Islet of Langerhans (tissue), 1 donor: ENCODE measurements around the gene PSME3IP1.
"Not testable (repeated sequence)": the region's sequence is repeated elsewhere in the genome, so short reads cannot be mapped to it uniquely, and the experiment has no call there.

Experiments
- FAIRE-seq: peaks from one replicate; lab custom pipeline; 2011; peaks lifted over from hg19 to GRCh38; lab: Jason Lieb, UNC

PSME3IP1 gene

DNA sequence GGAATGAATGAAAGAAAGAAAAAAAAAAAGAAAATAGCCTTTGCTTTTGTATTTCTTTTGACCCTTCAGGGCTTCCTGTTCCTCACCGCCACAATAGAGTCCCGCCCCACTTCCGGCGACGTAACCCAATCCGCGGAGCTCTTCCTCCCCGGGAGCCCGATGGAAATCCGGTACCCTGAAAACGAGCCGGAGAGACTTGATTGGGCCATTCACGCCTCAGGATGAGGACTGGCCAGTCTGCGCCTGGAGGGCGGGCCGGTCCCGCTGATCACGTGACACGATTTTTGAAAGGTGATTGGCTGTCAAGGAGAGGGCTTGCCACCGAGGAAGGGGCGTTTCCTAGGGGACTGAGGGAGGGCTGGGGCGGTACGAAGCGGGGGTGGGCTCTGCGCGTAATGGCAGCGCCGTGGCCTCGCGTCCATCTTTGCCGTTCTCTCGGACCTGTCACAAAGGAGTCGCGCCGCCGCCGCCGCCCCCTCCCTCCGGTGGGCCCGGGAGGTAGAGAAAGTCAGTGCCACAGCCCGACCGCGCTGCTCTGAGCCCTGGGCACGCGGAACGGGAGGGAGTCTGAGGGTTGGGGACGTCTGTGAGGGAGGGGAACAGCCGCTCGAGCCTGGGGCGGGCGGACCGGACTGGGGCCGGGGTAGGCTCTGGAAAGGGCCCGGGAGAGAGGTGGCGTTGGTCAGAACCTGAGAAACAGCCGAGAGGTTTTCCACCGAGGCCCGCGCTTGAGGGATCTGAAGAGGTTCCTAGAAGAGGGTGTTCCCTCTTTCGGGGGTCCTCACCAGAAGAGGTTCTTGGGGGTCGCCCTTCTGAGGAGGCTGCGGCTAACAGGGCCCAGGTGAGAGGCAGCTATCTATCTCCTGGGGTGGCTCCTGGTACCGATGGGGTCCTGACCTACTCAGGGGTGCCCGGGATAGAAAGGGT lies at the start of gene PSME3IP1, which contains the start of gene RSPRY1:
TSS of gene PSME3IP1 (minus strand) at position 95 of the 927 bp plus-strand sequence. CDS start 12,185 bp downstream, outside the sequence.
TSS of gene RSPRY1 (plus strand) at position 385 of the 927 bp plus-strand sequence. CDS start 18,330 bp downstream, outside the sequence.
- FAIRE-seq = peak; percentile 56

GRCh38 chr16:57235128-57236021 lies 49.5 kb upstream of the PSME3IP1 start:
- FAIRE-seq = peak; percentile 78

- no peak for FAIRE-seq
Observed at GRCh38 chr16:57234707-57235092, 48.9 kb upstream of the PSME3IP1 start.

GRCh38 chr16:57233944-57234706 lies 48.3 kb upstream of the PSME3IP1 start:
- FAIRE-seq = no peak

- no peak for FAIRE-seq
Observed at GRCh38 chr16:57231821-57232350, 46.0 kb upstream of the PSME3IP1 start.

GRCh38 chr16:57229079-57229478 lies 43.2 kb upstream of the PSME3IP1 start:
- FAIRE-seq = no peak

GRCh38 chr16:57226701-57227621 lies 41.1 kb upstream of the PSME3IP1 start:
- FAIRE-seq = no peak

GRCh38 chr16:57225978-57226377 lies 40.1 kb upstream of the PSME3IP1 start:
- FAIRE-seq = no peak

- no peak for FAIRE-seq
Observed at GRCh38 chr16:57224651-57225335, 39.0 kb upstream of the PSME3IP1 start.

DNA sequence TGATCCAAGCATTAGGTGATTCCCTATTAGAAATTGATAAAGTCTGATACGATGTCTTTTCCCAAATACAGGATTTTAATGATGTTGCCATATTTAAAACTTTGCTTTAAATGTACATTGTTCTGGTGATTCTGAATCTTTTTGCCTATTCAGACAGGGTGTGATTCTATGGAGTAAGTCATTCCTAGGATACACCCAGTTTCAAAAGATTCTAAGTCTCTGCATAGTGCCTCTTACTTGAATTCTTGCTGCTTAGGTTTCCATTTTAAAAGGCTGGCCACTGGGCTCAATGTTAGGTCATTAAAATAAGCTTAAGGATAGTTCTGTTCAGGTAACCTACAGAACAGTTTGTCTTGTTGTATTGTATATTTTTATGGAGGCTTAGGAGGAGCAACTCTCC lies 37.2 kb upstream of the PSME3IP1 start:
- FAIRE-seq = no peak

- no peak for FAIRE-seq
Observed at GRCh38 chr16:57216968-57217367, 31.1 kb upstream of the PSME3IP1 start.

DNA sequence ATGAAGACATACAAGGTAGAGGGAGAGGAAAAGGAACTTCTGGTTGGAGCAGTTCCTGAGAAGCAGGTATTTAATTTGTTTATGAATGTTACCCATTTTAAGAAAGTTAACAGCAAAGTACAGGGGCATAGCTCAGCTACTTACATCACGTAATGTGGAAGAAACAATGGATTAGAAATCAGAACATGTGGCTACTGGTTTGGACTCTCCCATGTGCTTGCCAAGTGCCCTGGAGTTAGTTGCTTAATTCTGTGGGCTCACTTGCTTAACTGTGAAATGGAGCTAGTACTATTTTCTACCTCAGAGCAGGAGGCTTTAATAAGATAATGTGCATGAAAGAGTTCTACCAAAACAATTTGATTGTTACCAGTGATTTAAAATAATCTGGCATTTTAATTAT lies 27.6 kb upstream of the PSME3IP1 start:
- no peak for FAIRE-seq

DNA sequence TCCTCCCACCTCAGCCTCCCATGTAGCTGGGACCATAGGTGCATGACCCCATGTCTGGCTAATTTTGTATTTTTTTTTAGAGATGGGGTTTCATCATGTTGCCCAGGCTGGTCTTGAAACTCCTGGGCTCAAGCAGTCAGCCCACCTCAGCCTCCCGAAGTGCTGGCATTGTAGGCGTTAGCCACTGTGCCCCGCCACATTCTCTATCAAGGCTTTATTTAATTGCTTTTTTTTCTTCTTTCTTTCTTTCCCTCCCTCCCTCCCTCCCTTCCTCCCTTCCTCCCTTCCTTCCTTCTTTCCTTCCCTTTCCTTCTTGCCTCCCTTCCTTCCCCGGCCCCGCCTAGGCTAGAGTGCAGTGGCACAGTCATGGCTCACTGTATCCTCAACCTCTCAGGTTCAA lies 23.9 kb upstream of the PSME3IP1 start:
- no peak for FAIRE-seq

GRCh38 chr16:57208926-57209325 lies 23.1 kb upstream of the PSME3IP1 start:
- FAIRE-seq = no peak

- FAIRE-seq = no peak
Observed at GRCh38 chr16:57204675-57205074, 18.8 kb upstream of the PSME3IP1 start.

GRCh38 chr16:57203451-57203850 lies 17.6 kb upstream of the PSME3IP1 start:
- no peak for FAIRE-seq

- FAIRE-seq = no peak
Observed at GRCh38 chr16:57202095-57202886, 16.5 kb upstream of the PSME3IP1 start.

DNA sequence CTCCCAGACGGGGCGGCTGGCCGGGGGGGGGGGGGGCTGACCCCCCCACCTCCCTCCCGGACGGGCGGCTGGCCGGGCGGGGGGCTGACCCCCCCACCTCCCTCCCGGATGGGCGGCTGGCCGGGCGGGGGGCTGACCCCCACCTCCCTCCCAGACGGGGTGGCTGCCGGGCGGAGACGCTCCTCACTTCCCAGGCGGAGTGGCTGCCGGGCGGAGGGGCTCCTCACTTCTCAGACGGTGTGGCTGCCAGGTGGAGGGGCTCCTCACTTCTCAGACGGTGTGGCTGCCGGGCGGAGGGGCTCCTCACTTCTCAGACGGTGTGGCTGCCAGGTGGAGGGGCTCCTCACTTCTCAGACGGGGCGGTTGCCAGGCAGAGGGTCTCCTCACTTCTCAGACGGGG lies 15.1 kb upstream of the PSME3IP1 start:
- not testable (repeated sequence) for FAIRE-seq

DNA sequence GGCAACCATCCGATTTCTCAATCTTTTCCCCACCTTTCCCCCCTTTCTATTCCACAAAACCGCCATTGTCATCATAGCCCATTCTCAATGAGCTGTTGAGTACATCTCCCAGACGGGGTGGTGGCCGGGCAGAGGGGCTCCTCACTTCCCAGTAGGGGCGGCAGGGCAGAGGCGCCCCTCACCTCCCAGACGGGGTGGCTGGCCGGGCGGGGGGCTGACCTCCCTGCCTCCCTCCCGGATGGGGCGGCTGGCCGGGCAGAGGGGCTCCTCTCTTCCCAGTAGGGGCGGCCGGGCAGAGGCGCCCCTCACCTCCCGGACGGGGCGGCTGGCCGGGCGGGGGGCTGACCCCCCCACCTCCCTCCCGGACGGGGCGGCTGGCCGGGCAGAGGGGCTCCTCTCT lies 14.5 kb upstream of the PSME3IP1 start:
- not testable (repeated sequence) for FAIRE-seq
